Endothelial cell (in vitro differentiated cells): ENCODE results near the gene VTI1A. TPM values are rescaled to one million over a fixed set of nuclear protein-coding genes. Genes with fewer than 3 reads are reported as not detected.

Source experiments
- DNase-seq: peaks from one replicate; pipeline ENCODE4 v3.0.0; 2021; ENCODE audit warnings: low spot score
- H3K27ac Mint-ChIP-seq: one replicate; pipeline ENCODE4 v1.8.0; 2021; ENCODE audit warnings: mixed read lengths, inconsistent platforms; ENCODE audit not compliant: unreplicated experiment
- H3K27me3 Mint-ChIP-seq: one replicate; pipeline ENCODE4 v1.8.0; 2021; ENCODE audit warnings: mild to moderate bottlenecking, moderate library complexity, mixed read lengths, inconsistent platforms; ENCODE audit not compliant: unreplicated experiment
- H3K36me3 Mint-ChIP-seq: one replicate; pipeline ENCODE4 v1.8.0; 2021; ENCODE audit warnings: mild to moderate bottlenecking, low read depth, mixed read lengths, inconsistent platforms; ENCODE audit not compliant: unreplicated experiment
- H3K4me1 Mint-ChIP-seq: one replicate; pipeline ENCODE4 v1.8.0; 2021; ENCODE audit warnings: mild to moderate bottlenecking, mixed read lengths, inconsistent platforms; ENCODE audit not compliant: unreplicated experiment
- H3K4me3 Mint-ChIP-seq: one replicate; pipeline ENCODE4 v1.8.0; 2021; ENCODE audit warnings: mild to moderate bottlenecking, mixed read lengths, inconsistent platforms; ENCODE audit not compliant: unreplicated experiment
- H3K9me3 Mint-ChIP-seq: one replicate; pipeline ENCODE4 v1.8.0; 2021; ENCODE audit warnings: mixed read lengths, inconsistent platforms; ENCODE audit not compliant: unreplicated experiment
- CTCF ChIP-seq: fragments of 200-600 bp; sonication (generic); IDR thresholded peaks from one replicate; pipeline ENCODE4 v1.5.0; 2021; ENCODE audit warnings: antibody characterized with exemption; ENCODE audit not compliant: unreplicated experiment
- total RNA-seq: library from RNA; stranded (reverse); fragmentation: NEBNext Ultra II Directional; extraction: Animal tissue kit (Norgen Biotek cat#: 25700); gene quantifications from one replicate; pipeline ENCODE4 v1.2.1, GENCODE V29; 2021; ENCODE audit not compliant: unreplicated experiment

Gene VTI1A
- total RNA-seq, 1 donor from 2014 or later, result 35.4 TPM

- H3K27me3 Mint-ChIP-seq, result peaks cover 5% of the 10 kb centered on the region
- no peak overlapping the region for H3K27ac Mint-ChIP-seq
- H3K36me3 Mint-ChIP-seq, result no peaks in the 10 kb centered on the region
- no peak overlapping the region for H3K4me3 Mint-ChIP-seq
- peaks cover 12% of the 10 kb centered on the region for H3K4me1 Mint-ChIP-seq
- DNase-seq, result peak; percentile 22
- TF ChIP-seq CTCF, result no peak
- no peaks in the 10 kb centered on the region for H3K9me3 Mint-ChIP-seq
These were observed 357.0 kb downstream of the VTI1A start for GRCh38 chr10:112803961-112804401.

DNA sequence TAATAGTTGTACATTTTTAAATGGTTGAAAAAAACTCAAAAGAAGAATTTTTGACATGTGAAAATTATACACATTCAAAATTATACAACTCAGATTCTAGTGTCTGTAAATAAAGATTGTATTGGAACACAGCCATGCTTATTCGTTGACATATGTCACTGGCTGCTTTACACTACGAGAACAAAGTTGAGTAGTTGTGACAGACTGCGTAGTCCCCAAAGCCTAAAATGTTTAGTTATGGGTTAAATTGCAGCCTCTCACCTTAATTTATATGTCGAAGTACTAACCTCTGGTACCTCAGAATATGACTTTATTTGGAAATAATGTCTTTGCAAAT is 358.2 kb downstream of the VTI1A start:
- no peak overlapping the region for H3K4me3 Mint-ChIP-seq
- H3K9me3 Mint-ChIP-seq, result no peaks in the 10 kb centered on the region
- H3K27ac Mint-ChIP-seq, result no peak overlapping the region
- H3K27me3 Mint-ChIP-seq, result peaks cover 5% of the 10 kb centered on the region
- DNase-seq, result no peak
- H3K4me1 Mint-ChIP-seq, result peaks cover 15% of the 10 kb centered on the region
- TF ChIP-seq CTCF, result no peak
- no peaks in the 10 kb centered on the region for H3K36me3 Mint-ChIP-seq

DNA sequence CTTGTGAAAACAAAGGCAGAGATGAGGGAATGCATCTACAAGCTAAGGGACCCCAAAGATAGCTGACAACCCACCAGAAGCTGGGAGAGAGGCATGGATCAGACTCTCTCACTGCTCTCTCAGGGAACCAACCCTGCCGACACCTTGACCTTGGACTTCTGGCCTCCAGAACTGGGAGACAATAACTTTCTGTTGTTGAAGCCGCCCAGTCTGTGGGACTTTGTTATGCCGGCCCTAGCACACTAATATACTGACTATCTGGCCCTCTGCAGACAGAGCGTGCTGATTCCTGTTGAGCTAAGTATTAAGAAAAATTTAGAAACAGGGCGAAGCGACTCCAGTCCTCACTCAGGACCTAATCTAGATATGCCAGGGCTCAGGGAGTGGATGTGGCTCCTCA is 358.7 kb downstream of the VTI1A start:
- Mint-ChIP-seq H3K27me3 (peaks cover 5% of the 10 kb centered on the region), H3K4me3 (no peak overlapping the region), H3K27ac (no peak overlapping the region), H3K36me3 (no peaks in the 10 kb centered on the region), H3K9me3 (no peaks in the 10 kb centered on the region), H3K4me1 (peaks cover 17% of the 10 kb centered on the region)
- DNase-seq, result no peak
- TF ChIP-seq CTCF, result no peak

GRCh38 chr10:112807013-112807412 is 360.0 kb downstream of the VTI1A start:
- DNase-seq, result no peak
- Mint-ChIP-seq H3K4me1 (peaks cover 24% of the 10 kb centered on the region), H3K4me3 (no peak overlapping the region), H3K27me3 (peaks cover 5% of the 10 kb centered on the region), H3K36me3 (peaks cover 3% of the 10 kb centered on the region), H3K27ac (no peak overlapping the region), H3K9me3 (no peaks in the 10 kb centered on the region)
- TF ChIP-seq CTCF, result no peak

GRCh38 chr10:112809736-112810135 is 362.7 kb downstream of the VTI1A start:
- H3K27ac Mint-ChIP-seq, result no peak overlapping the region
- H3K9me3 Mint-ChIP-seq, result no peaks in the 10 kb centered on the region
- no peak overlapping the region for H3K4me3 Mint-ChIP-seq
- H3K4me1 Mint-ChIP-seq, result peaks cover 35% of the 10 kb centered on the region
- TF ChIP-seq CTCF, result no peak
- peaks cover 3% of the 10 kb centered on the region for H3K36me3 Mint-ChIP-seq
- peaks cover 5% of the 10 kb centered on the region for H3K27me3 Mint-ChIP-seq
- no peak for DNase-seq
